Choroid plexus epithelial cell (primary cell): ENCODE measurements around the gene NHSL1.
A peak's percentile ranks its signal among the peaks of the same experiment; 100 is the strongest.

Source experiments
- DNase-seq: peaks from one replicate; pipeline ENCODE4 v3.0.0-alpha.2; 2010; ENCODE audit warnings: low read depth
- H3K4me3 ChIP-seq: 2 replicates; pipeline ENCODE4 v1.5.1; 2011; ENCODE audit warnings: low read depth, mild to moderate bottlenecking, control low read depth, low read length, moderate library complexity
- CTCF ChIP-seq: conservative IDR thresholded peaks from 2 replicates; pipeline ENCODE4 v1.5.1; 2011; ENCODE audit warnings: low read depth, mild to moderate bottlenecking, control low read depth, inconsistent platforms, low read length, moderate library complexity

The NHSL1 gene

DNA sequence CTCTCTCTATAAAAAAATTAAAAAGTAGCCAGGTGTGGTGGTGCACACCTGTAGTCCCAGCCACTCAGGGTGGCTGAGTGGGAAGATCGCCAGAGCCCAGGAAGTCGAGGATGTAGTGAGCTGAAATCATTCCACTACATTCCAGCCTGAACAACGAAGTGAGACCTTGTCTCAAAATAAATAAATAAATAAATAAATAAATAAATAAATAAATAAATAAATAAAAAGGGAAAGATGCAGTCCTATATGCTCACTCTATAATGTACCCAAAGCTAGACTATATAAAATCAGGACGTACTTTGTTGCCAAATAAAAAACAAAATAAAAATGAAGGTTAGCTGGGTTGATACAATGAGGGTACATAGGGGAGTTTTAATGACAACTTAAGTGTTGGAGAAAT, 26.1 kb upstream of the NHSL1 start:
- no peak overlapping the region for H3K4me3 ChIP-seq
- no peak for TF ChIP-seq CTCF
- no peak for DNase-seq

GRCh38 chr6:138524526-138524925, 25.2 kb upstream of the NHSL1 start:
- no peak for TF ChIP-seq CTCF
- no peak for DNase-seq
- H3K4me3 ChIP-seq = no peak overlapping the region

DNA sequence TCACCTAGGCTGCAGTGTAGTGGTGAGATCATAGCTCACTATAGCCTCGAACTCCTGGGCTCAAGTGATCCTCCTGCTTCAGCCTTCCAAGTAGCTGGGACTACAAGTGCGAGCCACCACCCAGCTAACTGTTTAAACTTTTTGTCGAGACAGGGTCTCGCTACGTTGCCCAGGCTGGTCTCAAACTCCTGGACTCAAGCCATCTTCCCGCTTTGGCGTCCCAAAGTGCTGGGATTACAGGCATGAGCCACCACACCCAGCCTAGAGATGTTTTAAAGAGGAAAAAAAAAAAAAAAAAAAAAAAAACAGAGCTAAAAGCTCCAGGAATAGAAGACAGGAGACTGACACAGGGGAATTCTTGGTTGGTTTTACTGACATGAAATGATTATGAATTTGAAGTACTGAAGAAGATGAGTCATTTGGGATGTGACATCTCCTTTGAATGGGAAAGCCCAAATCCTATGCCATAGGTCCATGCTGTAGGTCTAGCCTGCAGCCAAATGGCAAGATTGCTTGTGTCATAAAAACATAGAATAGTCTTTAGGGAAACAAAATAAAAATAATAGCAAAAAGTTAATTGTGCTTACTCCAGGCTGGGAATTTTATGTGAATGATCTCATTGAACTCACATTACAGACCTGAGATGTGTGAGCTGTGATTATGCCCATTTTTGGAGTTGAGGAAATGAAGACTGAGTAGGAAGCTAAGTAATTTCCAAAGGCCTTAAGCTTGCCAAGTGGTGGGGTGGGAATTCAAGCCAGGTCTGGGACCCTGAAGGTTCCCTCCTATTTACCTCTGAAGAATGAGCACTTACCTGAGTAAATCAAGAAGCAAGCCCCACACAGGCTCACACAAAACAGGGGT, 24.3 kb upstream of the NHSL1 start:
- no peak for TF ChIP-seq CTCF
- no peak overlapping the region for H3K4me3 ChIP-seq
- DNase-seq = no peak

GRCh38 chr6:138522611-138523010, 23.3 kb upstream of the NHSL1 start:
- no peak overlapping the region for H3K4me3 ChIP-seq
- no peak for TF ChIP-seq CTCF
- DNase-seq = peak; percentile 26

- no peak for TF ChIP-seq CTCF
- DNase-seq = no peak
- H3K4me3 ChIP-seq = no peak overlapping the region
These were observed 22.5 kb upstream of the NHSL1 start for GRCh38 chr6:138521790-138522189.

DNA sequence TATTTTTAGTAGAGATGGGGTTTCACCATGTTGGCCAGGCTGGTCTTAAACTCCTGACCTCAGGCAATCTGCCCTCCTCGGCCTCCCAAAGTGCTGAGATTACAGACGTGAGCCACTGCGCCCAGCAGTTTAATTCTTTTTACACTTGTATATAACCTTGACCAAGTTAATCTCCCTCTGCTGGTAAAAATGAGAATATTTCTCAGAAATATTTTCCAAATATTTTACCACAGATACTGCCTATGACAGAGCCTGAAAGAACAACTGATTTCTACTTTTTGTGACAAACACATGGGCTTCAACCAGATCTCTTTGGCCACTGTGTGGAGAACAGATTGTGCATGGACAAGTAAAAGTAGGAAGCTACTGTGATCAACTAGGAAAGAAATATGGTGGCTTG, 21.2 kb upstream of the NHSL1 start:
- peak; percentile 52 for DNase-seq

More for the DNA sequence above, 21.2 kb upstream of the NHSL1 start:
- no peak overlapping the region for H3K4me3 ChIP-seq
- TF ChIP-seq CTCF = peak; percentile 40
